ENCODE results near the gene CCDC69.
A peak's percentile ranks its signal among the peaks of the same experiment; 100 is the strongest.

The CCDC69 gene

DNA sequence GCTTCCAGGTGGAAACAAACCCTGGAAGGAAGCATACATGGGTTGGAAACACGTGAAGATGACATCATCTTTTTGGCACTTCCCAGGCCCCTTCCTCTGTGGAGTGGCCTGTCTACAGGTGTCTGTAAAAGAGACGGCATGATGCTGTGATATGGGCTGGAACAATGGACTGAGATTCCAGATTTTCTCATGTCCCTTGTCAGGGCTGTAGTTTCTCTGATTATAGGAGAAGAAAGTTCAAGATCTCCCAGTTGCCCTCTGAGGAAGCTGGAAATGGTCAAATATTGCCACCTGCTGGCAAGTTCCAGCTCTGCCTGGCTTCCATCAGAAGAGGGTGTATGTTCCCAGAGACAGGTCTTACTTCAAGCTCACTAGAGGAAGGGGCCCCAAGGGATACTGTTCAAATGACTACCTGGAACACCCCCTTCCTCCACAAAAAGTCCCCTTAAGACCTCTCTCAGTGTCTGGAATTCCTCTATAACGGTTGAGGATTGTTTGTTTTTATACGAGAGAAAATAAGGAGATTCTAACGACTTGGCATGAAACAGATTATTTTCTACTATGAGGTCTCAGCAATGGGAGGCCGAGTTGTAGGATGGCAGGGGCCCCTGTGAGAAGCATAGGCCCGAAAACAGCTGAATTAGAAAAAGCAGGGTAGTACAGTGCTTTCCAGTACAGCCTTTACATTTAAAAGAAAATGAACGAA, 59.1 kb downstream of the CCDC69 start:
- DNase-seq (ENCODE audit: low read depth in 2 of 2), result peak; percentile 62 to 71

DNA sequence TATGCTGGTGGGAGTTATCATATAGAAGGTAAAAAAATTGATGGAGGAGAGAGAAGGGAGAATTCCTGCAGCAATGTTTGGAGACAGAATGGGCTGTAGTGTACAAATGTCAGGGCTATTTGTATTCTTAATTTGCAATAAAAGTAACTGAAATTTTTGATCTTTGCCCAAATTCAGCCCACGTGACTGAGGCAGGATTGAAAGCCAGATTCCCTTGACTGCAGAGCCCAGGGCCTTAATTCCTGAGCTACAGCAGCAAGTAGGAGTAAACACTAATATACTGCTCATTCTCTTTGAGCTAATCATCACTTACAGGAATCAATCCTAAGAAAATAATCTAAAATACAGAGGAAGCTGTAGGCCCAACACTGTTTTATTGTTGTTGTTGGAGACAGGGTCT, 61.1 kb downstream of the CCDC69 start:
- no peak for DNase-seq (ENCODE audit: low read depth in 2 of 2)

DNA sequence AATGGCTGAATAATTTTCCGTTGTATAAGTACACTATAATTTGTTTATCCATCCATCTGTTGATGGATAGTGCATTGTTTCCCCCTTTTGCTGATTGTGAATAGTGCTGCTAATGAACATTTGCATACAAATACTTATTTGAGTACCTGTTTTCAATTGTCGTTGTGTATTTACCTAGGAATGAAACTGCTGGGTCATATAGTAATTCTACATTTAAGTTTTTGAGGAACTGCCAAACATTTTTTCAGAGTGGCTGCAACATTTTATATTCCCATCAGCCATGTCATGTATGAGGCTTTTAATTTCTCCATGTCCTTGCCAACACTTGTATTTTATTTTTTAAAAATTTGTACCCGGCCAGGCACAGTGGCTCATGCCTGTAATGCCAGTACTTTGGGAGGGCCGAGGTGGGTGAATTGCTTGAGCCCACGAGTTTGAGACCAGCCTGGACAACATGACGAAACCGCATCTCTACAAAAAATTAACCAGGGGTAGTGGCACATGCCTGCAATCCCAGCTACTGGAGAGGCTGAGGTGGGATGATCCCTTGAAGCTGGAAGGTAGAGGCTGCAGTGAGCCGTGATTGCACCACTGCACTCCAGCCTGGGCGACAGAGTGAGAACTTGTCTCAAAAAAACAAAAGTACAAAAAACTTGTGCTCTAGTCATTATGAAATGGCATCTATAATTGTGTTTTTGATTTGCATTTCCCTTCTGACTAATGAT, 64.1 kb downstream of the CCDC69 start:
- DNase-seq (ENCODE audit: low read depth in 2 of 2), result no peak

DNA sequence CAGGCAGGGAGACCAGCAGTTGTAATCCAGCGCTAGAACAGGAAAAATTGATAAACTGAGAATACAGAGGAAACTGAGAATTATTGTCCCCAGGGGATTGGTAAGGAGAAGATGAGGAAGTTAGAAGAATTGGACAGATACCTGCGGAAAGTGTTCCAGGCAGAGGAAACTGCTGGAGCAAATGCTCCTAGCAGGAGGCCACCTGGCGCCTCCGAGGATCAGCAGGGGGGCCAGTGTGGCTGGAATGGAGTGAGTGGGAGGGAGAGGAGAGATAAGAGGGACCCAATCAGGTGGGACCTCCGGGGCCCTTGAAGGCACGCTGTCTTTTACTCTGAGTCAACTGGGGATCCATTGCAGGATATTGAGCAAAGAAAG, 65.6 kb downstream of the CCDC69 start:
- DNase-seq (ENCODE audit: low read depth in 2 of 2), result no peak

DNA sequence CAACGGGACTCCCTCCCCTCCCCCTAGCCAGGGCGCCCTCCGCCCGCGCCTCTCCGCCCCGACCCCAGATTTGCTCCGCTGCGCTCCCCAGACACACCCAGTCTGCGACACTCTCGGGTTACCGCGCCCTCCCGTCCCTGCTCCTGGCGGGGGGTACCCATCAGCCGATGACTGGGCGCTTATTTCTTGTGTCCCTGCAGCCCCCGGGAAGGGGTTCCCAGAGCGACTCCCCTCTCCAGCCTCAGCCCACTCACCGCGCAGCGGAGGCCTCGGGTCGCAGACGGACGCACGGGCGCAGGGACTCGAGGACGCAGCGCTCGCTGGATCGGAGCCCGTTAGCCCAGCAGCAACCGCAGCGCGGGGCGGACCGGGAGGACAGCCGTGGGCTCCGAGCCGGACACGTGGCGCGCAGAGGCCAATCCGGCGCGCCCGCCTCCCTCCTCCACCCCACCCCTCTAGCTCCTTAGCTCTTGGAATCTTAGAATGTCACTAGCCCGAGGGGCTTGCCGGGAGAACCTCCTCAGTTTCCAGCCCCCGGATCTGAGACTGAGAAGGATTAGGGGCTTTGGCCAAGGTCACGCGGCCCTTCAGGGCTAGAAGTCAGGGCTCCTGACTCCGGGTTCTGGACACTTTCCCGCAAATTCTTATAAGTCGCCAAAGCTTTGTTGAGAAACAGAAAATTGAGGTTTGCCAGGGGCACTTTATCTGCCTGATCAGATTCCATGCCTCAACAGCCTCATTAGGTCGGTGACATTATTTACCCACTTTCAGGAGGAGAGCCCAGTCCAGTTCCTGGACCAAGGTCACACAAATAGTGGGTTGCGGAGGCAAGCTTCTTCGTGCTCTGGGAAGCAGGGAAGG, 66.2 kb downstream of the CCDC69 start, which contains the start of gene ANXA6:
ANXA6 (minus strand) TSS at position 354 of the 861 bp plus-strand sequence. CDS start 9,878 bp downstream, outside the sequence.
- peak; percentile 57 to 62 for DNase-seq (ENCODE audit: low read depth in 2 of 2)

DNA sequence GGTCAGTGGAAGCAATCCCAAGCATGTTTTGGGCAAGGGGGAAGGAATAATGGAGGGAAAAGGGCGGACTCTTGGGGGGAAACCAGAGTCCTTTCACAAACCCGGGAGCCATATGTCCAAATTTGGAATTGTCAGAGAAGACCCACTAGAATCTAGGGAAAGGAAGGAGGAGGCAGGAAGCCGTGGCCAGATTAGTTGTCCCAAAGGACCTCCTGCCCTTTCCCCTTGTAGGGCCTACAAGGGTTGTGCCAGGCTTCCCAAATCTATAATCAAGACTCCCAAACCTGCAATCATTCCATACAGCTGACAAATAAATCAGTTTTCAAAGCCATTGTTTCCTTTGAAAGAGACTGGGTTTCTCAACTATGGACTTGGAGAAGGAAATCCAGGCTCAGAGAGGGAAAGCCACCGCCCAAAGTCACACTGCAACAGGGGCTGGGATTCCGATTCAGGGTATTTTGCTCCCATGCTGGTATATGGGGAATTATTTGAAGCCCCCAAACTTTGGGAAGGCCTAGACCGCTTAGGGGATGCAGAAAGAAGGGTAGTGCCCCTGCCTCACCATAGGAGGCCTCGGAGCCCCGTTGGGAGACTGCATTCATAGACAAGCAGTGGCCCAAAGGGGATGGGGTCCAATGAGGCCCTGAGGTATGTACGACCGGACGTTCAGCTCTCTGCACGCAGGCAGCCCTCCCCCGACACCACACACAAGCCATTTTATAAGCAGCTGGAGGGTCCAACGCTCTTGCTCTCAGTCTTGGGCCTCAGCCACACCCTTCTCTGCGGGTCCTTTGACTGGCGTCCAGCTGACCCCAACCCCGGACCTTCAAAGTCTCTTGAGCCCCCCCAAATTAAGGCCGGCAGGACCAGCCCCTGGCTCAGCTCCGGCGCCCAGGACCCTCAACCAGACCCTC, 67.1 kb downstream of the CCDC69 start:
- no peak for DNase-seq (ENCODE audit: low read depth in 2 of 2)

DNA sequence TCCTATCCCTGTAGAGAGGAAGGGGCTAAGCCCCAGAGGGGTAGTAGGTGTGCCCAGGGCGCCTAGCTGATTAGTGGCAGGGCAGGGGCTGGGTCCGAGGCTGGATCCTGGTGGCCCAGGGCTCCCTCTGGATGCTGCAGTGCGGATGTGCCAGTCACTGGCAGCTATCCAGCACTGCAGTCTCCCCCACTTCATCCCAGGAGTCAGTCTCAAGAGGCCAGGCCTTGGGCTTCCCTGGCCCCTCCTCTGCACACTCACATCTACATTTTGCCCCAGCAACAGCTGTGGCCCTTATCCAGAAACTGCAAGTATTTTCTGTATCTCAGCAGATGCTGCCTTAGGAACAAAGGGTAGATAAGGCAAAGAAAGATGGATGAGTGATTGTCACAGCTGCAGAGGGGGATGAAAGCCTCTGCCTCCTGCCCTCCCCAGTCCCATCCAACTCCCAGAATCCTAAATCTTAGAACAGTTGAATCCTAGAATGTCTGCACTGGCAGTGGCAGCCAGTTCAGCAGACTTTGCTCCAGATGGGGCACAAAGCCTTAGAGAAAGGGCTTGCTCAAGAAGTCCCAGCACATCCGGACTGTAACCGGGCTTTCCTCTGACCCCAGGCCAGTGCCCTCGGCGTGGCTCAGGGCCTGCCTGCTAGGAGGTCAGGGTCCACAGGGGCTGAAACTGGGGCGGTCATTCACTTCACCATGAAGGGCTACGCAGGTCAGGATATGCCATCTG, 68.0 kb downstream of the CCDC69 start:
- no peak for DNase-seq (ENCODE audit: low read depth in 2 of 2)

DNA sequence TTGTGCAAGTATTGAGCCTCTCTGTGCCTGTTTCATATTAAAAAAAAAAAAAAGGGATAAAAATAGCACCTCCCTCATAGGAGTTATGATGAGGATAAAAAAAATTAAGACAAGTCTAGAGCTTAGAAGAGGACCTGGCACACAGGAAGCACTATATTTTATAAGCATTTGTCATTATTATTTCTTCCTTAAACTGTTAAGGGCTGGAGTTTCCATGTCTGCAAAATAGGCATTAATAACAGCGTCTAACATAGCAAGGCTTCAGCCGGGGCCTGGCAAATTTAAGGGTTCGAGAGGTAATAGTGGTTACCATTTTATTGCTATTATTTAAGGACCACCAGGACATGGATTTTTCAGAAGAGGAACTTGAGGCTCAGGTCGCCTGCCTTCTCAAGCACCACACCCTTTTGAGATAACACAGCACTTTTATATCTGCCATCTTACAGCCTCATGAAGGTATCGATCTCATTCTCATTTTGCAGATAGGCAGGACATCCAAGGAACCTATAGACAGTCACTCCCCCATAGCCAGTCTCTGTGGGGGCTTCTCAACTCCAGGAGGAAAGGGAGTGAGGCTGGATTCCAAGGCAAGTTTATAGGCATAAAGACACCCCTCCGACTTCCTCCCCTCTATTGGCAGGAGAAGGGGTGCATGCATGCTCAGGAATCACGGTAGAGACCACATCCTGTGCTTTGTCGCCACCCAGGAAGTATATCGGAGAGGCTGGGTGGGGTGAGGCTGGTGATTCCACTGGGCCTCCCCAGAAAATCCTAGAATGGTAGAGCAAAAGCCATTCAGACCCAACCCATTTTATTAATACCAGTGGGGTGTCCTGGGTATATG, 68.7 kb downstream of the CCDC69 start:
- DNase-seq (ENCODE audit: low read depth in 2 of 2), result no peak

DNA sequence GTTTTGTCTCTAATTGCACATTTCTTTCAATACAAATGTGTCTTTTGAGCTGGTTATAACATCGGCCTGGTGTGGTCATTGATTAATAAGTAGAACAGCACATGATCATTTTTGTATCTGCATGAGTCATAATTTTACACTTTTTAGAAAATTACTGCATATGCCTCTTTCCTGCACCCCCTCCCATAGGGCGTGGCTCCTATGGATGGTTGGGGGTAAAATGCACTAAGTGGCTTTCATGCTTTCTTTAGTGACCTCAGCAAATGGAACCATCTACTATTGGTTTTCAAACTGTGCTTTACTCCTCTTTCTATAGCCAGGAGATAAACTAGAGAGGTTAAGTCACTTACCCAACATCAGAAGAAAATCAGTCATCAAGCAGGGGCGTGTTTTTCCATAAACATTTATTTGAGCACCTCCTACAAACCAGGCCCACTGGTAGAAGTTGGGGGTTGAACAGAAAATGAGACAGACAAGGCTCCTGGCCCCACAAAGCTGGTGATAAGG, 70.1 kb downstream of the CCDC69 start:
- peak in 1 of 2 donors; percentile 52 for DNase-seq (ENCODE audit: low read depth in 2 of 2)

DNA sequence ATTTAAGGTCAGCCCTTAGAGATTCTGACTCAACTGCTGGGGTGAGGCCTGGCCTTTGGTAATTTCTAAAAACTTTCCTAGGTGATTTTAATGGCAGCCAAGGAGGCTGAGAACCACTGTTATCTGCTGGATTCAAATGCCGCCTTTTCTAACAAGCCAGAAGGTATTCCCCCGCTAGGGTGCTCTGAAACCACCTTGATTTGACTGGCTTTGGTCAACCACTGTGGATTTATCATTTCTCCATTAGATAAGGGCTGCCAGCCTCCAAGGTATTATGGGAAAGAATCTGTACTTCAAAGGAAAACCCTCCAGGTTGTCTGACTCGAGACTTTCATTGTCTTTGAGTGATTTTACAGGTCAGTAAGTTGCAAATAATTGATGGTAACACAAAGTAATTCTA, 70.6 kb downstream of the CCDC69 start:
- no peak for DNase-seq (ENCODE audit: low read depth in 2 of 2)

DNA sequence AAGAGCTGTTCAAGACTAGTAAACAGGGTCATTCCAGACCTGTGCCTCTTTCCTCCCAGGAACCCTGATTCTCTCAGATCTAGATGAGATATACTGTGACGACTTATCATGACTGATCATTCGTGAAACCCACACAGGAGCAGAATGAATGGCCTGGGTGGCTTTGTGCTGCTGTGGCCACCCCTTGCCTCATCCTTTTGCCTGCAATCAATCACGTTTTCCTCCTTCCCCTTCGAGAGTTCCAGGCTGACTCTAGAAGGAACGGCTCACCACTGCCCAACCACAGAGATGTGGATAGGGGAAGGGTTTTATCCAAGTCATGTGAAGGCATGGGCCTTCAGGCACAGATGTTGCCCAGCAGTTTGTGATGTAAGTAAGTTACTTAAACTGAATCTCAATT, 72.1 kb downstream of the CCDC69 start:
- DNase-seq (ENCODE audit: low read depth in 2 of 2), result peak in 1 of 2 donors; percentile 67

DNA sequence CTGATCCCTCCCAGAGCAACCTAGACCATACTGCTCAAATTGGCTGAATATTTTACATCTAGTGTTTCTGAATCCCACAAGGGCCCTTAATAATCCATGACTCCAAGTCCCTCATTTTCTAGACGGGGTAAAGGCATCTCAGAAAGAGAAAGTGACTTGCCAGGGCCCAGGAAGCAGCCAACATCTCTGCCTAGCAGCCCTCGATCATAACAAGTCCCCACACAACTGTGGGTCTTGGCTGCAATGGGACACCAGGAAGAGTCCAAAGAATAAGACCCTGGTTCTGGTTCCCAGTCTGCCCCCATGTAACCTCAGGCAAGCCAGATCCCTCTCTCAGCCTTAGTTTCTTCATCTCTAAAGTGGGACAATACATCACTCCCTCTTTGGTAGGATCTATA, 72.6 kb downstream of the CCDC69 start:
- no peak for DNase-seq (ENCODE audit: low read depth in 2 of 2)

DNA sequence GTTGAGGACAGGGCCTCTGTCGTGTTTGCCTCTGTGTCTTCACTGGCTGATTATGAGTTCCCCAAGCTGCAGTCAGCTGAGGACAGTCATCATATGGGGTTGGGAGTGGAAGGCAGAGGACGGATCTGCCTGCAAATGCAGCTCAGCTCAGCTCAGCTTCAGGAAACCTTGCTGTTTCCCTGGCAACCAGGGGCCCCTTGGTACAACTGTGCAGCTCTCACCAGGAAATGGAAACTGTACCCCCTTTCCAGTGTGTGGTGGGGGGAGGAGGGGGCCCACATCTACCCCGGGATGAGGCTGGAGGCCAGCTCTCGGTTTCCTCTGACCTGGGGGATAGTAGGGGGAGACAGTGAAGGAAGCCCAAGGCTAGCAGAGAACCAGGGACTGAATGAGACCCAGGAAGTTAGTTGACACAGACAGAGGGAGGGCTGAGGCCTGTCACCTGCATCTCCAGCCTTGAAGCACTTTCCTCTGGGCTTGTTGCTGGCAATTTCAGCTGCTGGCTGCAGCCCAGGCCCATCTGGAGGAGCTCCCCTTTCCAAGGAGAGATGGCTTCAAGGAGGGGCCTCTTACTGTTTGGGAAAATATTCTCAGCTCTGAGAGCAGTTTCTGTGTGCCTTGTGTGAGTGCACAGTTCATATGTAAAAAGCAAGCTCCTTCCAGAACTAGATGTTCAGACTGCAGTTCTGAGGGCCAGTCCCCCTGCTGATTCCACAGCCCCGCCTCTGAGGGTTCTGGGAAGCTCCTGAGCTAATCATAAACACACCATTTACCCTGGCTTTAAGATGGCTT, 73.2 kb downstream of the CCDC69 start:
- DNase-seq (ENCODE audit: low read depth in 2 of 2), result peak in 1 of 2 donors; percentile 47

DNA sequence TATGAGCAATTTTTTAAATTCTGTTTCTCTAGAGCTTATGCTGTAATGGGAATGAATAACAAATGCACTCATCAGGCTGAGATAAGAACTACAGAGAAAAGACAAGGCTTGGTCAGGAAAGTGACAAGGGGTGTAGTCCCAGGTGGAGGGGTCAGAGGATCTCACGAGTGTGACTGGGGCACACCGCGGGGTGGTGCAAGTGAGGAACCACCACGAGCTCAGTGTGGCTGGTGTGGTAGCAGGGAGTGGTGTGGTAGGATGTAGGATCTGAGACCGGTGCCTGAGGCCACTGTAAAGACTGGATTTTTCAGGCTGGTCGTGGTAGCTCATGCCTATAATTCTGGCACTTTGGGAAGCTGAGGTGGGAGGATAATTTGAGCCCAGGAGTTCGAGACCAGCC, 75.3 kb downstream of the CCDC69 start:
- DNase-seq (ENCODE audit: low read depth in 2 of 2), result no peak

DNA sequence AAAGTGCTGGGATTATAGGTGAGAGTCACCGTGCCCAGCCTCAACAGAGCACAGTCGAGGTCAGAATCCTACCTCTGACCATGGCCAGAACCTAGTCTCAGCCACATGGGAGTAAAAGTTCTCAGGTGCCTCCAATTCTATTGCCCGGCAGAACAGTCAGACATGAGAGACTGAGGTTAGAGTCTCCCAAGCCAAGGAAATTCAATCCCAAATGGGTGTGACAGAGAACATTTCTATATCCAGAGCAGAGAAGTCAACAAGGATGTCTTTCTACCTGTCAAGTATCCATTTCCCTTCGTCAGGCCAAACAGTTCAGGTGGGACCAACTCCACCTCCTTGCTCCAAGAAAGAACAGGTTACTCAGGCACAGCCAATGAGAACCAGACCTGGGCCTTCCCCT, 76.9 kb downstream of the CCDC69 start:
- DNase-seq (ENCODE audit: low read depth in 2 of 2), result no peak

DNA sequence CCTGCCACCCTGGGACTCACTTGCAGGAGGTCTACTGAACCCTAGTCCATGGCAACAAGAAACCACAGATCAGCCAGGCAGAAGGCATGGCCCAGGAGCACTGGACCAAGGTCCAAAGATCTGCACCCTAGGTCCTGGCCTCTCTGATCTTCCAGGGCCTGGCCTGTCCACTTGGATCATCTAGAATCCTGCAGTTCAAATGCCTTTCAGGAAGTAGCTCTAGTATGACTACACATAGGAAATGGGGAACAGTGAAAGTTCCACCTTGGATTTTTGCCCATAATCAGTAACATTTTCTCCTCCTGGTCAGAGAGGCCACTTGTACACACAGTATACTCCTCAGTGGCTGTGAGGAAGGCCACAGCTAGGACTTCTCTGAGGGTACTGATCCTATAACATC, 77.8 kb downstream of the CCDC69 start:
- DNase-seq (ENCODE audit: low read depth in 2 of 2), result no peak

DNA sequence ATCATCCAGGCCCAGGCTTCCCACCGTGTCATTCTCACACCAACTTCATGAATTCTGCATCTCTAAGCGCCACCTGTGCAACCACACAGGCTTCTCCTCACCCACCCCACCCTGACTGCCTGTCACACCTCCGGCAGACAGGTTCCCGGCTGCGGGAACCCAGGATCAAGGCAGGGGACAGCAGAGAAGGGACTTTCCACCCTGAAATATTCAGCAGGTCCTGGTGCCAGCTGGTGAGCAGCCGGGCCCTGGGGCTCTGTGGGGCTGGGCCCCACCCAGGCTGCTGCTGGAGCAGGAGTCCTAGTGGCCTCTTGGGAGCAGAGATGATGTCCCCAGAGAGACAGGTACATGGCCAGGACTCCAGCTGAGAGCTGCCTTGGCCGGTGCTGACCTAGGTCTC, 79.0 kb downstream of the CCDC69 start:
- no peak for DNase-seq (ENCODE audit: low read depth in 2 of 2)

DNA sequence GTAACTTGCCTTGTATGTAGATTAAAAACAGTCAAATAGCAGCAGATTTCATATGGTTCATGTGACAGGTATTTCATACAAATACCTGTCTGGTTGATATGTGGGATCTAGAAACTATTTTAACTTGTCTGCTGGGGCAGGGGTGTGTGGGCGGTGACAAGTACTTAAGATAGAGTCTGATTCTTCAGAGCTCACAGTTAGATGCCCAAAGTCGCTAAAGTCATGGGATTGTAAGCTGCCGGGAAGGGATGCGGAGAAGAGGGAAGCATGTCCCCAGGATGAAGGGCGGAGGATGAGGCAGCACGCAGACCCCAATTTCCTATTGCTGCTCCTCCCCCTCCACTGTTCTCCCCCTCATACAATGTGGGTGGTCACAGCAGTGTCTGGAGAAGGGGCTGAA, 79.6 kb downstream of the CCDC69 start:
- no peak for DNase-seq (ENCODE audit: low read depth in 2 of 2)

DNA sequence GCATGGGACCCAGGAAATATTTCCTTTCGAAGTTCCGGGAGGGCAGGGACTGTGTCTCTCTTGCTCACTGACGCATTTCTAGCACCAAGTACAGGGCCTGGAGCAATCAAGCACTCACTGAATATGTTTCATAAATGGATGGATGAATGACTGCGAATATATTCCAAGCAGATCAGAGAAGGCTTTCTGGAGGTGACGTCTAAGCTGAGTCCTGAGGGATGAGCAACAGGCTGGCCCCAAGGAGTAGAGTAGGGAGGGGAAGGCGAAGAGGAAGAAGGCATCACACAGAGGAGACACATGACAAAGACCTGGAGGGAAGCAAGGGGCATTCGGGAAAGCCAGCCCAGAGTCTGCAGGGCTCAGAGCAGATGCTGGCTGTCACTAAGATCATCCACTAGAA, 80.2 kb downstream of the CCDC69 start:
- DNase-seq (ENCODE audit: low read depth in 2 of 2), result no peak
